Measurements from ENCODE around the gene ARHGAP30. TPM values are rescaled to one million over a fixed set of nuclear protein-coding genes. Genes with fewer than 3 reads are reported as not detected.
"Not testable (repeated sequence)": the region's sequence is repeated elsewhere in the genome, so short reads cannot be mapped to it uniquely, and the experiment has no call there.

Gene ARHGAP30
- polyA plus RNA-seq, 1 donor (not counting 4 experiments of a cell fraction or from before 2014, with no cell fraction given): 0.16 TPM

DNA sequence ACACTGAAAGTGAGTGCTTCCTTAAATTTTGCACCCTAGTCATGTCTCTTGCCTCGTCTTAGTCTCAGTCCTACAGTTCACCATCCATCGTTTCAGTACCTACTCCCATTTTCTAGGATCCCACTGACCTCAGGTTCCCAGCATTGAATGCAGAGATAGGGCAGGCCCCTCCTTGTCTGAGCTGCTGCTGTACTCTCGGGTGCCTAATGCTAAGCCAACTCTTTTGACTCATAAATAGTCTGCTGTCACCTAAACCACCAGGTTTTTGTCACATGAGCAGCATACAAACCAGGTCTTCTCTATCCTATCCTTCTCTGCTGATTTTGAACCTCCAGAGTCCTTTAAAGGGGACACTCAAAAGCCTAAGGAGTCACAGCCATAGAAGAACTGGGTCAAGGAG is 3.0 kb downstream of the ARHGAP30 start:
- Histone ChIP-seq H4K20me1 (ENCODE audit: control insufficient read depth, extremely low read depth, insufficient read depth, low read length) (no peaks in the 10 kb centered on the region), H2AFZ (ENCODE audit: control insufficient read depth, low read length) (no peak overlapping the region), H3K9ac (ENCODE audit: control insufficient read depth, extremely low read depth, insufficient read depth, low read length) (no peak overlapping the region), H3K36me3 (ENCODE audit: control insufficient read depth in 2 of 2, extremely low read depth in 1 of 2, insufficient read depth in 2 of 2, low read length in 2 of 2) (no peaks in the 10 kb centered on the region), H3K9me1 (ENCODE audit: control insufficient read depth, extremely low read depth, insufficient read depth, low read length) (no peaks in the 10 kb centered on the region), H3K4me2 (ENCODE audit: control insufficient read depth, extremely low read depth, insufficient read depth, low read depth, low read length) (no peak overlapping the region), H3K4me1 (ENCODE audit: control insufficient read depth, extremely low read depth, insufficient read depth, low read length) (peaks cover 17% of the 10 kb centered on the region), H3K4me3 (ENCODE audit: control insufficient read depth in 2 of 3, extremely low read depth in 1 of 3, insufficient read depth in 2 of 3, low read depth in 1 of 3, low read length in 3 of 3) (no peak overlapping the region), H3K79me2 (ENCODE audit: control insufficient read depth, insufficient read depth, low read length) (no peaks in the 10 kb centered on the region), H3K27ac (ENCODE audit: control insufficient read depth, insufficient read depth, low read length) (no peak overlapping the region), H3K27me3 (ENCODE audit: control insufficient read depth, extremely low read depth, insufficient read depth, low read length) (no peaks in the 10 kb centered on the region), H3K9me3 (ENCODE audit: control insufficient read depth, low read depth, low read length) (no peaks in the 10 kb centered on the region)
- DNase-seq (ENCODE audit: low read depth, low spot score): no peak
- no peak for FAIRE-seq
- no peak for TF ChIP-seq EZH2 (IDR thresholded peaks at IDR 0.05; ENCODE audit: low read length)
- TF ChIP-seq, protein P1, sequence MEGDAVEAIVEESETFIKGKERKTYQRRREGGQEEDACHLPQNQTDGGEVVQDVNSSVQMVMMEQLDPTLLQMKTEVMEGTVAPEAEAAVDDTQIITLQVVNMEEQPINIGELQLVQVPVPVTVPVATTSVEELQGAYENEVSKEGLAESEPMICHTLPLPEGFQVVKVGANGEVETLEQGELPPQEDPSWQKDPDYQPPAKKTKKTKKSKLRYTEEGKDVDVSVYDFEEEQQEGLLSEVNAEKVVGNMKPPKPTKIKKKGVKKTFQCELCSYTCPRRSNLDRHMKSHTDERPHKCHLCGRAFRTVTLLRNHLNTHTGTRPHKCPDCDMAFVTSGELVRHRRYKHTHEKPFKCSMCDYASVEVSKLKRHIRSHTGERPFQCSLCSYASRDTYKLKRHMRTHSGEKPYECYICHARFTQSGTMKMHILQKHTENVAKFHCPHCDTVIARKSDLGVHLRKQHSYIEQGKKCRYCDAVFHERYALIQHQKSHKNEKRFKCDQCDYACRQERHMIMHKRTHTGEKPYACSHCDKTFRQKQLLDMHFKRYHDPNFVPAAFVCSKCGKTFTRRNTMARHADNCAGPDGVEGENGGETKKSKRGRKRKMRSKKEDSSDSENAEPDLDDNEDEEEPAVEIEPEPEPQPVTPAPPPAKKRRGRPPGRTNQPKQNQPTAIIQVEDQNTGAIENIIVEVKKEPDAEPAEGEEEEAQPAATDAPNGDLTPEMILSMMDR (optimal IDR thresholded peaks at IDR 0.05 in 1 of 3, IDR thresholded peaks at IDR 0.05 in 1 of 3, conservative IDR thresholded peaks at IDR 0.05 in 1 of 3; ENCODE audit: extremely low read depth in 1 of 3, insufficient read depth in 2 of 3, low read length in 3 of 3): no peak
- dilution Hi-C loops (cut with MboI; ENCODE audit: extremely low pct_ligation_motif_present, low sequenced_read_pairs): no loop called here

- FAIRE-seq; H3K9ac ChIP-seq (ENCODE audit: control insufficient read depth, extremely low read depth, insufficient read depth, low read length); H3K4me2 ChIP-seq (ENCODE audit: control insufficient read depth, extremely low read depth, insufficient read depth, low read depth, low read length); H3K27ac ChIP-seq (ENCODE audit: control insufficient read depth, insufficient read depth, low read length); dilution Hi-C loops (cut with MboI; ENCODE audit: extremely low pct_ligation_motif_present, low sequenced_read_pairs); DNase-seq (ENCODE audit: low read depth, low spot score); H2AFZ ChIP-seq (ENCODE audit: control insufficient read depth, low read length); H3K9me3 ChIP-seq (ENCODE audit: control insufficient read depth, low read depth, low read length); H3K9me1 ChIP-seq (ENCODE audit: control insufficient read depth, extremely low read depth, insufficient read depth, low read length); H3K79me2 ChIP-seq (ENCODE audit: control insufficient read depth, insufficient read depth, low read length); H3K4me3 ChIP-seq (ENCODE audit: control insufficient read depth in 2 of 3, extremely low read depth in 1 of 3, insufficient read depth in 2 of 3, low read depth in 1 of 3, low read length in 3 of 3); H3K27me3 ChIP-seq (ENCODE audit: control insufficient read depth, extremely low read depth, insufficient read depth, low read length); H3K36me3 ChIP-seq (ENCODE audit: control insufficient read depth in 2 of 2, extremely low read depth in 1 of 2, insufficient read depth in 2 of 2, low read length in 2 of 2); H4K20me1 ChIP-seq (ENCODE audit: control insufficient read depth, extremely low read depth, insufficient read depth, low read length): not testable (repeated sequence)
- peaks cover 12% of the 10 kb centered on the region for H3K4me1 ChIP-seq (ENCODE audit: control insufficient read depth, extremely low read depth, insufficient read depth, low read length)
Observed at GRCh38 chr1:161065681-161066080, 4.0 kb downstream of the ARHGAP30 start.

GRCh38 chr1:161063936-161064335 is 5.8 kb downstream of the ARHGAP30 start:
- dilution Hi-C loops (cut with MboI; ENCODE audit: extremely low pct_ligation_motif_present, low sequenced_read_pairs); H3K9me1 ChIP-seq (ENCODE audit: control insufficient read depth, extremely low read depth, insufficient read depth, low read length); FAIRE-seq; H2AFZ ChIP-seq (ENCODE audit: control insufficient read depth, low read length); H3K27ac ChIP-seq (ENCODE audit: control insufficient read depth, insufficient read depth, low read length); H4K20me1 ChIP-seq (ENCODE audit: control insufficient read depth, extremely low read depth, insufficient read depth, low read length); H3K36me3 ChIP-seq (ENCODE audit: control insufficient read depth in 2 of 2, extremely low read depth in 1 of 2, insufficient read depth in 2 of 2, low read length in 2 of 2); H3K79me2 ChIP-seq (ENCODE audit: control insufficient read depth, insufficient read depth, low read length); H3K27me3 ChIP-seq (ENCODE audit: control insufficient read depth, extremely low read depth, insufficient read depth, low read length); H3K9ac ChIP-seq (ENCODE audit: control insufficient read depth, extremely low read depth, insufficient read depth, low read length); H3K4me2 ChIP-seq (ENCODE audit: control insufficient read depth, extremely low read depth, insufficient read depth, low read depth, low read length); H3K4me3 ChIP-seq (ENCODE audit: control insufficient read depth in 2 of 3, extremely low read depth in 1 of 3, insufficient read depth in 2 of 3, low read depth in 1 of 3, low read length in 3 of 3); H3K9me3 ChIP-seq (ENCODE audit: control insufficient read depth, low read depth, low read length); DNase-seq (ENCODE audit: low read depth, low spot score); H3K4me1 ChIP-seq (ENCODE audit: control insufficient read depth, extremely low read depth, insufficient read depth, low read length): not testable (repeated sequence)

Data from keratinocyte (primary cell).